ENCODE measurements around the gene GADD45A. TPM values are rescaled to one million over a fixed set of nuclear protein-coding genes. Genes with fewer than 3 reads are reported as not detected.

The GADD45A gene
- total RNA-seq, 1 donor from 2014 or later: 16.4 TPM

GRCh38 chr1:67722292-67722944 is 37.4 kb downstream of the GADD45A start:
- TF ChIP-seq CTCF (IDR thresholded peaks at IDR 0.05): no peak
- intact Hi-C loops (cut with DNase I): no loop called here
- Histone ChIP-seq H3K4me1 (peaks cover 45% of the 10 kb centered on the region), H3K27ac (no peak overlapping the region), H3K27me3 (no peaks in the 10 kb centered on the region), H3K4me3 (no peak overlapping the region), H3K36me3 (no peaks in the 10 kb centered on the region), H3K9me3 (no peaks in the 10 kb centered on the region)
- ATAC-seq (no peak), DNase-seq (no peak)

- Histone ChIP-seq H3K4me3 (no peak overlapping the region), H3K4me1 (peaks cover 45% of the 10 kb centered on the region), H3K27ac (no peak overlapping the region), H3K36me3 (no peaks in the 10 kb centered on the region), H3K9me3 (no peaks in the 10 kb centered on the region), H3K27me3 (no peaks in the 10 kb centered on the region)
- TF ChIP-seq CTCF (IDR thresholded peaks at IDR 0.05): no peak
- intact Hi-C loops (cut with DNase I): no loop called here
- no peak for DNase-seq
- no peak for ATAC-seq
Measured at GRCh38 chr1:67723126-67723525, 38.1 kb downstream of the GADD45A start.

- ATAC-seq: peak; percentile 25
- H3K4me1 ChIP-seq: peaks cover 45% of the 10 kb centered on the region
- TF ChIP-seq CTCF (IDR thresholded peaks at IDR 0.05): no peak
- H3K36me3 ChIP-seq: no peaks in the 10 kb centered on the region
- no peaks in the 10 kb centered on the region for H3K27me3 ChIP-seq
- H3K27ac ChIP-seq: no peak overlapping the region
- no peak overlapping the region for H3K4me3 ChIP-seq
- no peak for DNase-seq
- H3K9me3 ChIP-seq: no peaks in the 10 kb centered on the region
- intact Hi-C loops (cut with DNase I): no loop called here
Measured at GRCh38 chr1:67723620-67724019, 38.6 kb downstream of the GADD45A start.

GRCh38 chr1:67724928-67725560 is 40.0 kb downstream of the GADD45A start:
- peaks cover 44% of the 10 kb centered on the region for H3K4me1 ChIP-seq
- DNase-seq (no peak), ATAC-seq (no peak)
- no peaks in the 10 kb centered on the region for H3K36me3 ChIP-seq
- no peak overlapping the region for H3K27ac ChIP-seq
- no peaks in the 10 kb centered on the region for H3K27me3 ChIP-seq
- no peak overlapping the region for H3K4me3 ChIP-seq
- TF ChIP-seq CTCF (IDR thresholded peaks at IDR 0.05): no peak
- intact Hi-C loops (cut with DNase I): no loop called here
- H3K9me3 ChIP-seq: no peaks in the 10 kb centered on the region

DNA sequence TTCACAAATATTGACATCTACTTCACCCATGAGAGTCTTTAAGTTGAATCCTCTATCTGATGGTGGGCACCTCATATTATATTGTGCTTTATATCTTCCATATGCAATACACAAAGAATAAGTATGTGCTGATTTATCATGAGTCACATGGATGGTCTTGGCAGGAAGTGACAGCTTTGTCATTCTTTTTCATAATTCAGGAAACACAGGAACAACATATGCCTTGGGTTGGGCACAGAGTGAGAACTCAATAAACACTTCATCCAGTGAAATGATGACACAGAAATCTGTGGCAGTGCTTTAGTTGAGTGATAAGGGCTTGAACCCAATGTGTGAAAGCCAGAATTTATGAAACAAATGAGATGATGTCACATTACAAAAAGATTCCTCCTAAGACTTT is 41.2 kb downstream of the GADD45A start:
- ATAC-seq (no peak), DNase-seq (no peak)
- peak overlapping the region; percentile 9 for H3K27ac ChIP-seq
- intact Hi-C loops (cut with DNase I): no loop called here
- peaks cover 36% of the 10 kb centered on the region for H3K4me1 ChIP-seq
- no peaks in the 10 kb centered on the region for H3K36me3 ChIP-seq
- no peaks in the 10 kb centered on the region for H3K9me3 ChIP-seq
- no peak for TF ChIP-seq CTCF (IDR thresholded peaks at IDR 0.05)
- no peak overlapping the region for H3K4me3 ChIP-seq
- H3K27me3 ChIP-seq: no peaks in the 10 kb centered on the region
